Activated CD8-positive, alpha-beta memory T cell treated with anti-CD3 and anti-CD28 coated beads, Interleukin-2, amount 50 U/mL, for 1 hour (primary cell): ENCODE results near the gene ZNF718.
A peak's percentile ranks its signal among the peaks of the same experiment; 100 is the strongest.
"Not testable (repeated sequence)": the region's sequence is repeated elsewhere in the genome, so short reads cannot be mapped to it uniquely, and the experiment has no call there.

Experiments
- DNase-seq: peaks from one replicate; pipeline ENCODE4 v3.0.0-alpha.2; 2020; ENCODE audit errors: extremely low read depth

Gene ZNF718

GRCh38 chr4:124275-125081 lies at the start of gene ZNF718:
ZNF718 (plus strand) TSS chr4:124501; CDS start chr4:124671, 170 bp downstream.
- DNase-seq: peak; percentile 72

GRCh38 chr4:85951-86350 lies 38.4 kb upstream of the ZNF718 start:
- no peak for DNase-seq

GRCh38 chr4:86559-87324 lies 37.6 kb upstream of the ZNF718 start:
- not testable (repeated sequence) for DNase-seq

GRCh38 chr4:98386-98785 lies 25.9 kb upstream of the ZNF718 start:
- no peak for DNase-seq

GRCh38 chr4:99863-100262 lies 24.4 kb upstream of the ZNF718 start:
- no peak for DNase-seq

GRCh38 chr4:107083-107443 lies 17.2 kb upstream of the ZNF718 start:
- DNase-seq: no peak

GRCh38 chr4:107444-108429 lies 16.6 kb upstream of the ZNF718 start:
- DNase-seq: no peak

GRCh38 chr4:112771-113170 lies 11.5 kb upstream of the ZNF718 start:
- no peak for DNase-seq

GRCh38 chr4:113732-114131 lies 10.6 kb upstream of the ZNF718 start:
- DNase-seq: no peak

- no peak for DNase-seq
These were observed 10.2 kb upstream of the ZNF718 start for GRCh38 chr4:114149-114548.

GRCh38 chr4:116499-116898 lies 7.8 kb upstream of the ZNF718 start:
- no peak for DNase-seq

GRCh38 chr4:120616-121015 lies 3.7 kb upstream of the ZNF718 start:
- DNase-seq: no peak

GRCh38 chr4:121408-122084 lies 2.8 kb upstream of the ZNF718 start:
- no peak for DNase-seq

GRCh38 chr4:123922-124274 lies 403 bp upstream of the ZNF718 start:
- DNase-seq: not testable (repeated sequence)

- no peak for DNase-seq
These were observed 930 bp downstream of the ZNF718 start for GRCh38 chr4:125091-125771.

GRCh38 chr4:125833-126232 lies 1.5 kb downstream of the ZNF718 start:
- DNase-seq: no peak

GRCh38 chr4:132483-132882 lies 8.2 kb downstream of the ZNF718 start:
- no peak for DNase-seq

GRCh38 chr4:138935-139334 lies 14.6 kb downstream of the ZNF718 start:
- no peak for DNase-seq

GRCh38 chr4:139691-140090 lies 15.4 kb downstream of the ZNF718 start:
- DNase-seq: no peak

GRCh38 chr4:146621-147020 lies 22.3 kb downstream of the ZNF718 start:
- DNase-seq: no peak

- DNase-seq: no peak
These were observed 22.9 kb downstream of the ZNF718 start for GRCh38 chr4:147233-147632.
